ENCODE results near the gene SCD5.

SCD5 gene

DNA sequence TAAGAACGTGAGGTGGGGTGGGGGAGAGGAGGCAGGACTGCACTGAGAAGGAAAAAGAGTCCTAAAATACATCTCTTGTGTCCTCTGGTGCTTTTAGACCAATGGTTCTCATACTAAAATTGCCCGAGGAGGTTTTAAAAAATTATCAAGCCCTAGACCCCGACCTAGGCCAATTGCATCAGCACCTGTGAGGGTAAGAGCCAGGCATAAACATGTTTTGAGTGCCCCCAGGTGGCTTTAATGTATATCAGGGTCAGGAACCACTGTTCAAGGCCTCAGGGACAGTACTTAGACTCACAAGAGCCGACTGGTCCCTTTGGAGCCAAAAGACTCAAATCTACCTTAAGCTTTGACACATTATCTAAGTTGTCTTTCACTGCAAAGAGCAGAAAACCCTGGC, 199.3 kb downstream of the SCD5 start:
- TF ChIP-seq, protein P1, sequence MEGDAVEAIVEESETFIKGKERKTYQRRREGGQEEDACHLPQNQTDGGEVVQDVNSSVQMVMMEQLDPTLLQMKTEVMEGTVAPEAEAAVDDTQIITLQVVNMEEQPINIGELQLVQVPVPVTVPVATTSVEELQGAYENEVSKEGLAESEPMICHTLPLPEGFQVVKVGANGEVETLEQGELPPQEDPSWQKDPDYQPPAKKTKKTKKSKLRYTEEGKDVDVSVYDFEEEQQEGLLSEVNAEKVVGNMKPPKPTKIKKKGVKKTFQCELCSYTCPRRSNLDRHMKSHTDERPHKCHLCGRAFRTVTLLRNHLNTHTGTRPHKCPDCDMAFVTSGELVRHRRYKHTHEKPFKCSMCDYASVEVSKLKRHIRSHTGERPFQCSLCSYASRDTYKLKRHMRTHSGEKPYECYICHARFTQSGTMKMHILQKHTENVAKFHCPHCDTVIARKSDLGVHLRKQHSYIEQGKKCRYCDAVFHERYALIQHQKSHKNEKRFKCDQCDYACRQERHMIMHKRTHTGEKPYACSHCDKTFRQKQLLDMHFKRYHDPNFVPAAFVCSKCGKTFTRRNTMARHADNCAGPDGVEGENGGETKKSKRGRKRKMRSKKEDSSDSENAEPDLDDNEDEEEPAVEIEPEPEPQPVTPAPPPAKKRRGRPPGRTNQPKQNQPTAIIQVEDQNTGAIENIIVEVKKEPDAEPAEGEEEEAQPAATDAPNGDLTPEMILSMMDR (IDR thresholded peaks at IDR 0.05; ENCODE audit: insufficient read depth, low read depth, low read length, missing control alignments) = no peak
- H3K4me3 ChIP-seq (ENCODE audit: low read length) = no peak overlapping the region
- DNase-seq (ENCODE audit: low read depth) = peak; percentile 15

DNA sequence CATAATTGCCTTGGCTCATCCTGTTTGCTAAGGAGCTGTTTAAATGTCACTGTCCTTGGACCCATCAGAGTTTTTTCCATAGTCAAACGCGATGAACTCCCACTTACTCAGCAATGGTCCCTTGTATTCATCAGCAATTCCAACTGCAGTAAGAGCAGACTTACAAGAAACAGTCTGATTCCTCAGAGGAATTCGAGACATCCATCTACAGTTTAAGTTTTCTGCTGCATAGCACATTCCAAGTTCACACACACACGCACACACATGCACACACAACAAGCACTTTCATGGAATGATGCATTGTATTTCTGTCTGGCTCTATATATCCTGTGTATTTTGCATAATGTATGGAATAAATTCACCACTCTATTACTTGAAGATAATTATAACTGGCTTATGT, 204.1 kb downstream of the SCD5 start:
- H3K4me3 ChIP-seq (ENCODE audit: low read length) = no peak overlapping the region
- no peak for DNase-seq (ENCODE audit: low read depth)
- TF ChIP-seq, protein P1 (IDR thresholded peaks at IDR 0.05; ENCODE audit: insufficient read depth, low read depth, low read length, missing control alignments) = no peak

DNA sequence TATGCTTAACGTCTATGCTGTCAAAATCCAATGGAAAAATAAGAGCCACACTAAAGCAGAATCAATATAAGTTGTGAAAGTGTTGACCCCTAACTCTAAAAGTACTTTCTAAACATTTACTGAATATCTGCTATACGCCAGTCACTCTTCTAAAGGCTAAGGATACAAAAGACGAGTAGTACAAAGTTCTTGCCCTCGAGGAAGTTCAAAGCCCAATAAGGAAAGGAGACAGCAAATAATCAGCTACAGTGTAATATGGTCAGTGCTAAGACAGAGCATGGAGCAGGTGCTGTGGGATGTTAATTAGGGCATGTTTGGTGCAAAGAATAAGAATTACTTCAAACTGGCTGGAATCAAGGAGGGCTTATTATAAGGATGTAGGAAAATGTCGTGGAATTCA, 205.2 kb downstream of the SCD5 start:
- no peak overlapping the region for H3K4me3 ChIP-seq (ENCODE audit: low read length)
- TF ChIP-seq, protein P1 (IDR thresholded peaks at IDR 0.05; ENCODE audit: insufficient read depth, low read depth, low read length, missing control alignments) = no peak
- no peak for DNase-seq (ENCODE audit: low read depth)

DNA sequence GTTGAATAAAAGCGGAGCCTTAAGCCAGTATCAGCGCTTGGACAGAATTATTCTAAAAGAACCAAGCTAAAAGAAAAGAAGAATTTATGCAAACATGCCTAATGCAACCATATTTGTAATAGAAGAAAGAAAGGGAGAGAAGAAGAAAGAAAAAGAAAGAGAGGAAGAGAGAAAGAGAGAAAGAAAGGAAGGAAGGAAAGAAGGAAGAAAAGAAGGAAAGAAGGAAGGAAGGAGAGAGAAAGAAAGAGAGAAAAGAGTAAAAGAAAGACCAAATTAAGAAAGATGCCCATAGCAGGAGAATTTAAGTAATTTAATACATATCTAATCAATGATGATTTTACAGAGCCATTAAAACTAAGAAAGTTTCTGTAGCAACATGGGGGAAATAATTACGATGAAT, 206.0 kb downstream of the SCD5 start:
- no peak overlapping the region for H3K4me3 ChIP-seq (ENCODE audit: low read length)
- no peak for DNase-seq (ENCODE audit: low read depth)
- TF ChIP-seq, protein P1 (IDR thresholded peaks at IDR 0.05; ENCODE audit: insufficient read depth, low read depth, low read length, missing control alignments) = no peak

DNA sequence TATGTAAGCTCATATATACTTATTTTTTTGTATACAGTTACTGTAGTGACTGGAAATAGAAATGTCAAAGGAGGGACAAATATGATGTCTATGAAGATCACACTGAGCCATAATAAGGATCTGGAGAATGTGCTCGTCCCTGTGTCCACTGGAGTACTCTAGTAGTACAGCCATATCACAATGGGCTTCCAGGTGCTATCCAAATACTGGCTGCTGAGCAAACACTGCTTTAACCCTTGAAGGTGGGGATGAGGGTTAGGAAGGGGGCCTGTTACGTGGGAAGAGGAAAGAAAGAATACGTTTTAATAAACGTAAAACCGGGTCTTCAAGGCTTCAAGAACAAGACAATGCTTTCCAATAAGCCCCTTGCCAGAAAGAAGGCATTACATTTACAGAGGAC, 207.0 kb downstream of the SCD5 start:
- no peak overlapping the region for H3K4me3 ChIP-seq (ENCODE audit: low read length)
- no peak for DNase-seq (ENCODE audit: low read depth)
- TF ChIP-seq, protein P1 (IDR thresholded peaks at IDR 0.05; ENCODE audit: insufficient read depth, low read depth, low read length, missing control alignments) = no peak

DNA sequence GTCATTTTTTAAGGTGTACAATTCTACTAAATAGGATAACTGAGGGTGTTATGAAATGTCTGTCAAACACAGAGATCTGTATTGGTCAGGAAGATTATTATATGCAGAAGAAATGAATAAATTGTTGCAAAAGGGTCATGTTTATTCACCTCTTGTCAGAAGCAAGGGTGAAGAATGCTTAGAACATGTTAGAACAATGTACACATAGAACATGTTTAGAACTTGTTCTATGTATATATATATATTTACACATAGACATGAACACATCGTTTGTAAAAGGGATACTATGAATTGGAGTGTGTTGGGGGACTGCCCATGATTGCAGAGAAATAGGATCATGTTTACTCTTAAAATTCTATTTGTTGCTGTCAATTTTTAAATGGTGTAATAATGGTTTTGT, 208.8 kb downstream of the SCD5 start:
- peak; percentile 69 for DNase-seq (ENCODE audit: low read depth)
- no peak overlapping the region for H3K4me3 ChIP-seq (ENCODE audit: low read length)
- TF ChIP-seq, protein P1 (IDR thresholded peaks at IDR 0.05; ENCODE audit: insufficient read depth, low read depth, low read length, missing control alignments) = no peak

DNA sequence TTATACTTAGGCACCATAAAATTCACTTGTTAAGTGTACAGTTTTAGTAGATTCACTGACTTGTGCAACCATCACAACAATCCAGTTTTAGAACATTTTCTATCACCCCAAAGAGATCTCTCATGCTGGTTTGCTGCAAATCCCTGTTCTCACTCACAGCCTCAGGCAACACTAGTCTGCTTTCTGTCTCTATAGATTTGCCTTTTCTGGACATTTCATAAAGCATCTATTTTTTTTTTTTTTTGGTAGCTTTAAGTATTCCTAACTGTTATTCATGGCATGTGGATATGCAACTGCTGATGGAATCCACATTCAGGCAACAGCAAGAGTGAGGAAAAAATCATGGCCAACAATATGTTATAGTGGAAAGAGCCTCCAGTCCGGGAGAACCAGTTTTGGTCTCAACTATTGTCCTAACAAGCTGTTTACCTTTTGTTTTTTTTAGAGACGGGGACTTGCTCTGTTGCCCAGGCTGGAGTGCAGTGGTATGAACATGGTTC, 209.8 kb downstream of the SCD5 start:
- TF ChIP-seq, protein P1 (IDR thresholded peaks at IDR 0.05; ENCODE audit: insufficient read depth, low read depth, low read length, missing control alignments) = no peak
- DNase-seq (ENCODE audit: low read depth) = peak; percentile 7
- H3K4me3 ChIP-seq (ENCODE audit: low read length) = no peak overlapping the region

Data from epithelial cell of esophagus (primary cell).